Liver (tissue), 9 donors: ENCODE data around the gene GORASP2. TPM values are rescaled to one million over a fixed set of nuclear protein-coding genes. Genes with fewer than 3 reads are reported as not detected.

Experiments used
- DNase-seq: peaks from one replicate; pipeline ENCODE4 v3.0.0-alpha.2; 2017; ENCODE audit warnings: low spot score
- H3K27ac ChIP-seq, 2 donors: one replicate each; pipeline ENCODE4 v1.7.0; 2013; ENCODE audit warnings: inconsistent platforms in 2 of 2, low read length in 2 of 2, control low read depth in 1 of 2, low read depth in 1 of 2, mild to moderate bottlenecking in 1 of 2
- H3K27me3 ChIP-seq, 4 donors: one replicate each; pipeline versions ENCODE4 v1.6.1 to v1.7.0; 2013; ENCODE audit warnings: low read length in 3 of 4, inconsistent platforms in 1 of 4, mild to moderate bottlenecking in 1 of 4, moderate library complexity in 1 of 4; ENCODE audit not compliant: control insufficient read depth in 4 of 4, insufficient read depth in 4 of 4
- H3K36me3 ChIP-seq, 4 donors: one replicate each; pipeline versions ENCODE4 v1.6.1 to v1.7.0; 2013; ENCODE audit warnings: low read length in 3 of 4, mild to moderate bottlenecking in 3 of 4, low read depth in 1 of 4, moderate library complexity in 1 of 4; ENCODE audit not compliant: control insufficient read depth in 4 of 4, insufficient read depth in 3 of 4
- H3K4me1 ChIP-seq, 4 donors: one replicate each; pipeline versions ENCODE4 v1.6.1 to v1.7.0; 2013; ENCODE audit warnings: low read length in 3 of 4, mild to moderate bottlenecking in 3 of 4, moderate library complexity in 1 of 4; ENCODE audit not compliant: control insufficient read depth in 4 of 4, insufficient read depth in 4 of 4
- H3K4me3 ChIP-seq, 3 donors: one replicate each; pipeline versions ENCODE4 v1.6.1 to v1.7.0; 2013; ENCODE audit warnings: low read length in 3 of 3, control low read depth in 1 of 3, low read depth in 1 of 3, mild to moderate bottlenecking in 1 of 3
- H3K9ac ChIP-seq, 2 donors: one replicate each; pipeline ENCODE4 v1.7.0; 2013; ENCODE audit warnings: low read length in 2 of 2, mild to moderate bottlenecking in 2 of 2, moderate library complexity in 2 of 2, control low read depth in 1 of 2, low read depth in 1 of 2
- H3K9me3 ChIP-seq, 4 donors: one replicate each; pipeline versions ENCODE4 v1.6.1 to v1.7.0; 2013; ENCODE audit warnings: low read length in 3 of 4; ENCODE audit not compliant: control insufficient read depth in 4 of 4
- ATF3 ChIP-seq: IDR thresholded peaks from 2 replicates; pipeline ENCODE4 v1.6.1; 2016; ENCODE audit warnings: antibody characterized with exemption
- EGR1 ChIP-seq, 2 donors: IDR thresholded peaks; 2 replicates each; pipeline ENCODE4 v1.6.1; 2016 to 2018; ENCODE audit warnings: antibody characterized with exemption in 2 of 2, low read depth in 2 of 2
- FOXA1 ChIP-seq: IDR thresholded peaks from 2 replicates; pipeline ENCODE4 v1.6.1; 2016; ENCODE audit warnings: antibody characterized with exemption
- GABPA ChIP-seq, 2 donors: IDR thresholded peaks in 1 of 2; conservative IDR thresholded peaks in 1 of 2; 2 replicates each; pipeline ENCODE4 v1.6.1; 2016; ENCODE audit warnings: antibody characterized with exemption in 2 of 2, mild to moderate bottlenecking in 1 of 2, moderate library complexity in 1 of 2
- HNF4A ChIP-seq, 2 donors: conservative IDR thresholded peaks; 2 replicates each; pipeline ENCODE4 v1.6.1; 2016; ENCODE audit warnings: antibody characterized with exemption in 2 of 2, mild to moderate bottlenecking in 2 of 2
- HNF4G ChIP-seq: IDR thresholded peaks from 2 replicates; pipeline ENCODE4 v1.6.1; 2016; ENCODE audit warnings: antibody characterized with exemption
- MAX ChIP-seq: IDR thresholded peaks from 2 replicates; pipeline ENCODE4 v1.6.1; 2016; ENCODE audit warnings: antibody characterized with exemption
- NR2F2 ChIP-seq: IDR thresholded peaks from 2 replicates; pipeline ENCODE4 v1.6.1; 2016; ENCODE audit warnings: antibody characterized with exemption
- REST ChIP-seq: IDR thresholded peaks from 2 replicates; pipeline ENCODE4 v1.6.1; 2016; ENCODE audit warnings: antibody characterized with exemption, mild to moderate bottlenecking
- TAF1 ChIP-seq: conservative IDR thresholded peaks from 2 replicates; pipeline ENCODE4 v1.6.1; 2016; ENCODE audit warnings: antibody characterized with exemption, mild to moderate bottlenecking
- YY1 ChIP-seq: IDR thresholded peaks from 2 replicates; pipeline ENCODE4 v1.6.1; 2016; ENCODE audit warnings: antibody characterized with exemption, mild to moderate bottlenecking
- ZBTB33 ChIP-seq: IDR thresholded peaks from 2 replicates; pipeline ENCODE4 v1.6.1; 2016; ENCODE audit warnings: antibody characterized with exemption
- WGBS: extraction: QIAGEN DNeasy Blood & Tissue Kit; methylation state at CpG from one replicate; pipeline ENCODE4 v1.1.7; 2013; 5-methylcytosine and 5-hydroxymethylcytosine counted together
- polyA plus RNA-seq, 2 donors: library from polyadenylated mRNA; stranded (reverse) in 1 of 2; unstranded in 1 of 2; fragments of 200-250 nt in 1 of 2; fragments of >200 nt in 1 of 2; fragmentation: Nextera tagmentation in 1 of 2; extraction: Ambion mirVana in 1 of 2; gene quantifications; one replicate each; pipeline versions ENCODE4 v1.2.1 to v1.2.3, GENCODE V29; 2013 to 2015
- total RNA-seq, 2 donors: library from RNA; depleted of rRNA; stranded (reverse); fragments of >200 nt; gene quantifications; one replicate each; pipeline ENCODE4 v1.2.3, GENCODE V29; 2014
- donor health status: healthy.
- donor health status: healthy.
- donor health status: healthy.
- donor health status: healthy.
- donor health status: healthy.

Gene GORASP2
- total and polyA plus RNA-seq, 4 donors, result 12.5 to 40.1 (median 29.9) TPM

- Histone ChIP-seq H3K27me3 (peaks cover 0 to 4% (median 0%) of the 10 kb centered on the region in 4 donors), H3K9me3 (no peaks in the 10 kb centered on the region), H3K36me3 (no peaks in the 10 kb centered on the region), H3K27ac (no peak overlapping the region), H3K4me1 (no peaks in the 10 kb centered on the region), H3K4me3 (no peak overlapping the region), H3K9ac (no peak overlapping the region)
- no peak for DNase-seq
- no peak for TF ChIP-seq EGR1 (IDR thresholded peaks at IDR 0.05; ENCODE audit: low read depth in 2 of 2)
- no peak for TF ChIP-seq ATF3
- TF ChIP-seq FOXA1, result no peak
- WGBS, result 92% methylated on average over 1 of the region's 1 CpG
Measured at GRCh38 chr2:170886386-170886785, 42.7 kb upstream of the GORASP2 start.

GRCh38 chr2:170887496-170887895 lies 41.6 kb upstream of the GORASP2 start:
- H3K4me3 ChIP-seq, result no peak overlapping the region
- H3K9ac ChIP-seq, result no peak overlapping the region
- peaks cover 0 to 4% (median 0%) of the 10 kb centered on the region in 4 donors for H3K27me3 ChIP-seq
- no peak for DNase-seq
- no peaks in the 10 kb centered on the region for H3K4me1 ChIP-seq
- no peaks in the 10 kb centered on the region for H3K9me3 ChIP-seq
- H3K27ac ChIP-seq, result no peak overlapping the region
- H3K36me3 ChIP-seq, result no peaks in the 10 kb centered on the region
- no peak for TF ChIP-seq YY1
- no peak for TF ChIP-seq HNF4A (conservative IDR thresholded peaks at IDR 0.05)
- TF ChIP-seq TAF1, result no peak

GRCh38 chr2:170887896-170888295 lies 41.2 kb upstream of the GORASP2 start:
- H3K9ac ChIP-seq, result no peak overlapping the region
- no peak for TF ChIP-seq MAX
- no peak overlapping the region for H3K27ac ChIP-seq
- 82% methylated on average over 3 of the region's 3 CpGs for WGBS
- no peaks in the 10 kb centered on the region for H3K4me1 ChIP-seq
- H3K27me3 ChIP-seq, result peaks cover 0 to 4% (median 0%) of the 10 kb centered on the region in 4 donors
- H3K9me3 ChIP-seq, result no peaks in the 10 kb centered on the region
- H3K36me3 ChIP-seq, result no peaks in the 10 kb centered on the region
- no peak for DNase-seq
- no peak overlapping the region for H3K4me3 ChIP-seq

- DNase-seq, result no peak
- H3K9me3 ChIP-seq, result no peaks in the 10 kb centered on the region
- no peaks in the 10 kb centered on the region for H3K27me3 ChIP-seq
- no peak for TF ChIP-seq NR2F2
- no peak for TF ChIP-seq GABPA (IDR thresholded peaks at IDR 0.05 in 1 of 2, conservative IDR thresholded peaks at IDR 0.05 in 1 of 2)
- TF ChIP-seq ZBTB33, result no peak
- no peak for TF ChIP-seq EGR1 (IDR thresholded peaks at IDR 0.05; ENCODE audit: low read depth in 2 of 2)
- no peak for TF ChIP-seq HNF4G
- TF ChIP-seq MAX, result no peak
- no peak for TF ChIP-seq REST
- no peak for TF ChIP-seq FOXA1
- H3K4me1 ChIP-seq, result peaks cover 0 to 10% (median 7%) of the 10 kb centered on the region in 4 donors
- no peaks in the 10 kb centered on the region for H3K36me3 ChIP-seq
- H3K9ac ChIP-seq, result no peak overlapping the region
- H3K27ac ChIP-seq, result no peak overlapping the region
- WGBS, result 88% methylated on average over 4 of the region's 4 CpGs
- H3K4me3 ChIP-seq, result no peak overlapping the region
Measured at GRCh38 chr2:170891893-170892292, 37.2 kb upstream of the GORASP2 start.
